Measurements from ENCODE around the gene MON1A. TPM values are rescaled to one million over a fixed set of nuclear protein-coding genes. Genes with fewer than 3 reads are reported as not detected.
A peak's percentile ranks its signal among the peaks of the same experiment; 100 is the strongest.

Gene MON1A
- total and polyA plus RNA-seq, 10 of the 15 experiments (the other 5 are each of a cell fraction or from before 2014, with no cell fraction given) = 1.3 to 10.5 (median 7.7) TPM

DNA sequence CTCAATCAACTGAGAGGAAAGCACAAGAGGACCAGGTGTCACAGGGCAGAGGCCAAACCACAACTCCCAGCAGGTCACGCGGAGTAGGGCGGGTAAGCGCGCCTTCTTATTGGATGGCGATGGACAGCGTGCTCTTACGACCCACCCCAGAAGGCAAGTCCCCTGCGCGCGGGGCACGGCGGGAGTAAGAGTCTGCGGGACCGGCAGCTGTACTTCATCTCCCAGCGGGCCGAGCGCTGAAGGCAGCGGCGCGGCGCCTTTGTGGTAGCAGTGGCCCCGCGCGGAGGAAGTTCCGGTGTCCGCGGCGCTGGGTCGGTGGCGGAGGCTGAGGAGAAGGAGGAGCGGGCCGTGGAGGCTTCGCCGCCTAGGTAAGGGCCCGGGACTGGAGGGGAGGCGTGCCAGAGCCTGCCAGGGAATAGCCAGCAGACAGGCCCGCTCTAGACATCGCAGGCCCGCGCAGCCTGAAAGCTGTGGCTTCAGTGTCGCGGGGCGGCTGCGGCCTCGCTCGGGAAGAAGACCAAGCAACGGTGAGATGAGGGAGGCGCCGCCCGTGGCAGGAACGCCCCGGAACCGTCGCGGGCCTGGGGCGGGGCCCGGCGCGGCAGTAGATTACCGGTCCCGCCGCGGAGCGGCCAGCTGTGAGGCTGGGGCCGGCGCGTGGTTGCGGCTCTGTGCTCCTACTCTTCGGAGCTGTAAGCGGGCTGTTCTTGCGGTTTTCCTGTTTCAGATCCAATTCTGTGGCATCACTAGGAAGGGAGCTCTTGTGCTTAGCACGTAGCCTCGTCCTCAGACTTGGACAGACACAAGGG lies 10.5 kb upstream of the MON1A start, which contains the start of gene RBM6 (continued):
- TF ChIP-seq RCOR1 (conservative IDR thresholded peaks at IDR 0.05; ENCODE audit: low read depth, low read length) = no peak
- no peak; a peak in 1 of 4 replicates for TF ChIP-seq EP300 (IDR thresholded peaks at IDR 0.05; ENCODE audit: borderline replicate concordance in 1 of 2, control insufficient read depth in 1 of 2, low read depth in 2 of 2, low read length in 2 of 2)
- peak; percentile 82; the same call in 1 of the 2 replicates for TF ChIP-seq CHD2 (IDR thresholded peaks at IDR 0.05; ENCODE audit: borderline replicate concordance, low read depth, low read length)
- TF ChIP-seq, protein P1, sequence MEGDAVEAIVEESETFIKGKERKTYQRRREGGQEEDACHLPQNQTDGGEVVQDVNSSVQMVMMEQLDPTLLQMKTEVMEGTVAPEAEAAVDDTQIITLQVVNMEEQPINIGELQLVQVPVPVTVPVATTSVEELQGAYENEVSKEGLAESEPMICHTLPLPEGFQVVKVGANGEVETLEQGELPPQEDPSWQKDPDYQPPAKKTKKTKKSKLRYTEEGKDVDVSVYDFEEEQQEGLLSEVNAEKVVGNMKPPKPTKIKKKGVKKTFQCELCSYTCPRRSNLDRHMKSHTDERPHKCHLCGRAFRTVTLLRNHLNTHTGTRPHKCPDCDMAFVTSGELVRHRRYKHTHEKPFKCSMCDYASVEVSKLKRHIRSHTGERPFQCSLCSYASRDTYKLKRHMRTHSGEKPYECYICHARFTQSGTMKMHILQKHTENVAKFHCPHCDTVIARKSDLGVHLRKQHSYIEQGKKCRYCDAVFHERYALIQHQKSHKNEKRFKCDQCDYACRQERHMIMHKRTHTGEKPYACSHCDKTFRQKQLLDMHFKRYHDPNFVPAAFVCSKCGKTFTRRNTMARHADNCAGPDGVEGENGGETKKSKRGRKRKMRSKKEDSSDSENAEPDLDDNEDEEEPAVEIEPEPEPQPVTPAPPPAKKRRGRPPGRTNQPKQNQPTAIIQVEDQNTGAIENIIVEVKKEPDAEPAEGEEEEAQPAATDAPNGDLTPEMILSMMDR (IDR thresholded peaks at IDR 0.05 in 2 of 3, conservative IDR thresholded peaks at IDR 0.05 in 1 of 3; ENCODE audit: control insufficient read depth in 2 of 3, extremely low read depth in 1 of 3, insufficient read depth in 1 of 3, low read depth in 3 of 3, low read length in 3 of 3) = no peak
- peak; percentile 83 for TF ChIP-seq RUNX3 (IDR thresholded peaks at IDR 0.05; ENCODE audit: low read length)
- TF ChIP-seq CBFB (IDR thresholded peaks at IDR 0.05; ENCODE audit: low read depth) = no peak
- no peak for TF ChIP-seq ZNF24 (IDR thresholded peaks at IDR 0.05)
- TF ChIP-seq, protein P2, sequence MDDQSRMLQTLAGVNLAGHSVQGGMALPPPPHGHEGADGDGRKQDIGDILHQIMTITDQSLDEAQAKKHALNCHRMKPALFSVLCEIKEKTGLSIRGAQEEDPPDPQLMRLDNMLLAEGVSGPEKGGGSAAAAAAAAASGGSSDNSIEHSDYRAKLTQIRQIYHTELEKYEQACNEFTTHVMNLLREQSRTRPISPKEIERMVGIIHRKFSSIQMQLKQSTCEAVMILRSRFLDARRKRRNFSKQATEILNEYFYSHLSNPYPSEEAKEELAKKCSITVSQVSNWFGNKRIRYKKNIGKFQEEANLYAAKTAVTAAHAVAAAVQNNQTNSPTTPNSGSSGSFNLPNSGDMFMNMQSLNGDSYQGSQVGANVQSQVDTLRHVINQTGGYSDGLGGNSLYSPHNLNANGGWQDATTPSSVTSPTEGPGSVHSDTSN (IDR thresholded peaks at IDR 0.05; ENCODE audit: insufficient replicate concordance, low read depth, low read length) = no peak
- peak; percentile 97 for TF ChIP-seq NBN (IDR thresholded peaks at IDR 0.05)
- no peak for TF ChIP-seq JUNB (IDR thresholded peaks at IDR 0.05)
- no peak for TF ChIP-seq STAT3 (IDR thresholded peaks at IDR 0.05; ENCODE audit: low read depth, low read length)
- TF ChIP-seq BMI1 (IDR thresholded peaks at IDR 0.05; ENCODE audit: borderline replicate concordance) = no peak
- TF ChIP-seq, protein P3, sequence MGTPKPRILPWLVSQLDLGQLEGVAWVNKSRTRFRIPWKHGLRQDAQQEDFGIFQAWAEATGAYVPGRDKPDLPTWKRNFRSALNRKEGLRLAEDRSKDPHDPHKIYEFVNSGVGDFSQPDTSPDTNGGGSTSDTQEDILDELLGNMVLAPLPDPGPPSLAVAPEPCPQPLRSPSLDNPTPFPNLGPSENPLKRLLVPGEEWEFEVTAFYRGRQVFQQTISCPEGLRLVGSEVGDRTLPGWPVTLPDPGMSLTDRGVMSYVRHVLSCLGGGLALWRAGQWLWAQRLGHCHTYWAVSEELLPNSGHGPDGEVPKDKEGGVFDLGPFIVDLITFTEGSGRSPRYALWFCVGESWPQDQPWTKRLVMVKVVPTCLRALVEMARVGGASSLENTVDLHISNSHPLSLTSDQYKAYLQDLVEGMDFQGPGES (IDR thresholded peaks at IDR 0.05) = no peak; the same call in 1 of the 2 replicates
- TF ChIP-seq, protein P4, sequence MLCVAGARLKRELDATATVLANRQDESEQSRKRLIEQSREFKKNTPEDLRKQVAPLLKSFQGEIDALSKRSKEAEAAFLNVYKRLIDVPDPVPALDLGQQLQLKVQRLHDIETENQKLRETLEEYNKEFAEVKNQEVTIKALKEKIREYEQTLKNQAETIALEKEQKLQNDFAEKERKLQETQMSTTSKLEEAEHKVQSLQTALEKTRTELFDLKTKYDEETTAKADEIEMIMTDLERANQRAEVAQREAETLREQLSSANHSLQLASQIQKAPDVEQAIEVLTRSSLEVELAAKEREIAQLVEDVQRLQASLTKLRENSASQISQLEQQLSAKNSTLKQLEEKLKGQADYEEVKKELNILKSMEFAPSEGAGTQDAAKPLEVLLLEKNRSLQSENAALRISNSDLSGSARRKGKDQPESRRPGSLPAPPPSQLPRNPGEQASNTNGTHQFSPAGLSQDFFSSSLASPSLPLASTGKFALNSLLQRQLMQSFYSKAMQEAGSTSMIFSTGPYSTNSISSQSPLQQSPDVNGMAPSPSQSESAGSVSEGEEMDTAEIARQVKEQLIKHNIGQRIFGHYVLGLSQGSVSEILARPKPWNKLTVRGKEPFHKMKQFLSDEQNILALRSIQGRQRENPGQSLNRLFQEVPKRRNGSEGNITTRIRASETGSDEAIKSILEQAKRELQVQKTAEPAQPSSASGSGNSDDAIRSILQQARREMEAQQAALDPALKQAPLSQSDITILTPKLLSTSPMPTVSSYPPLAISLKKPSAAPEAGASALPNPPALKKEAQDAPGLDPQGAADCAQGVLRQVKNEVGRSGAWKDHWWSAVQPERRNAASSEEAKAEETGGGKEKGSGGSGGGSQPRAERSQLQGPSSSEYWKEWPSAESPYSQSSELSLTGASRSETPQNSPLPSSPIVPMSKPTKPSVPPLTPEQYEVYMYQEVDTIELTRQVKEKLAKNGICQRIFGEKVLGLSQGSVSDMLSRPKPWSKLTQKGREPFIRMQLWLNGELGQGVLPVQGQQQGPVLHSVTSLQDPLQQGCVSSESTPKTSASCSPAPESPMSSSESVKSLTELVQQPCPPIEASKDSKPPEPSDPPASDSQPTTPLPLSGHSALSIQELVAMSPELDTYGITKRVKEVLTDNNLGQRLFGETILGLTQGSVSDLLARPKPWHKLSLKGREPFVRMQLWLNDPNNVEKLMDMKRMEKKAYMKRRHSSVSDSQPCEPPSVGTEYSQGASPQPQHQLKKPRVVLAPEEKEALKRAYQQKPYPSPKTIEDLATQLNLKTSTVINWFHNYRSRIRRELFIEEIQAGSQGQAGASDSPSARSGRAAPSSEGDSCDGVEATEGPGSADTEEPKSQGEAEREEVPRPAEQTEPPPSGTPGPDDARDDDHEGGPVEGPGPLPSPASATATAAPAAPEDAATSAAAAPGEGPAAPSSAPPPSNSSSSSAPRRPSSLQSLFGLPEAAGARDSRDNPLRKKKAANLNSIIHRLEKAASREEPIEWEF (IDR thresholded peaks at IDR 0.05; ENCODE audit: insufficient replicate concordance, low read depth, low read length) = no peak
- peak; percentile 2; the same call in 1 of the 2 replicates for TF ChIP-seq SPI1 (IDR thresholded peaks at IDR 0.05; ENCODE audit: borderline replicate concordance, insufficient read depth, low read depth, low read length)
- no peak for TF ChIP-seq YBX1 (IDR thresholded peaks at IDR 0.05)
- no peak for TF ChIP-seq NRF1 (conservative IDR thresholded peaks at IDR 0.05; ENCODE audit: low read depth, low read length)
- no peak for TF ChIP-seq SUPT20H (IDR thresholded peaks at IDR 0.05; ENCODE audit: borderline replicate concordance, control insufficient read depth, low read depth, low read length)
